SKM-1 treated with dmso at 0.1 percent for 144 hours (cell line): ENCODE results near the gene SLC25A26.
A peak's percentile ranks its signal among the peaks of the same experiment; 100 is the strongest.
"Not testable (repeated sequence)": the region's sequence is repeated elsewhere in the genome, so short reads cannot be mapped to it uniquely, and the experiment has no call there.

Experiments
- DNase-seq: peaks from one replicate; lab custom pipeline; 2025; ENCODE audit not compliant: unreplicated experiment; lab: John Stamatoyannopoulos, UW

SLC25A26 gene

GRCh38 chr3:66226093-66226492, 5.3 kb downstream of the SLC25A26 start:
- DNase-seq = not testable (repeated sequence)

DNA sequence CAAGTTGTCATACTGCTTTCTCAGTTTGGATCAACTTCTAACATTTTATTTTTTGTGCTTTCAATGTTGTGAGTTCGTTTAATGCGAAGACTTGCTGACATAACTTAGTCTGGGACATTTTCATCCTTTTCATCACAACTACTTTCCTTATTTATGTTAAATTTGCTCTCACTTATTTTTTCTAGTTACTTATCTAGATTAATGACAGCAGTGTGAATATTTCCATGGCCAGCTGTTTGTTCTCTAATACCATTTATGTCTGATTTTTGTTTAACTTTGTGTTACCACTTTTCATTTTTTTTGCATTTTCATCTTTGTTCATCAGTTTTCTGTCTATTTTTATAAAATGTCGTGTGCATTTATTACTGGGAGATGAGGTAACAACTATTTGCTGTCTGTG, 6.2 kb downstream of the SLC25A26 start:
- DNase-seq = no peak

GRCh38 chr3:66227915-66228314, 7.1 kb downstream of the SLC25A26 start:
- DNase-seq = no peak

DNA sequence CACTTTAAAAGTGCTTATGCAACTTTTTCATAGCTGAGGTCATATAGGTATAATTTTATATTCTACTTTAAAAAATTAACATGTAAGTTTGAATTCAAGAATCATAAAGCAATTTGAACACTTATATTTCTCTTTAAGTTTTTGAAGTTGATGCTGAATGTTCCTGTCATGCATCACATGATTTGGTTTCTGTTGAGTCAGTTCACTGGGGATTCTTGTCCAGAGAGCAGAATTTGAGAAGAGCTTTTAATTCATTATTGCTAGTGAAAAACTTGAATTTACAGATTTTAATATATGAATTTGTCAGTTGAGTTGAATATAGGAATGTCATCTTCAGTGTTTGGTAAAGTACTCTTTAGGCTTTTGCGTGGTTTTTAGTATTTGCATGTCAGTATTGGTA, 7.9 kb downstream of the SLC25A26 start:
- no peak for DNase-seq

- no peak for DNase-seq
Measured at GRCh38 chr3:66229931-66230330, 9.1 kb downstream of the SLC25A26 start.

DNA sequence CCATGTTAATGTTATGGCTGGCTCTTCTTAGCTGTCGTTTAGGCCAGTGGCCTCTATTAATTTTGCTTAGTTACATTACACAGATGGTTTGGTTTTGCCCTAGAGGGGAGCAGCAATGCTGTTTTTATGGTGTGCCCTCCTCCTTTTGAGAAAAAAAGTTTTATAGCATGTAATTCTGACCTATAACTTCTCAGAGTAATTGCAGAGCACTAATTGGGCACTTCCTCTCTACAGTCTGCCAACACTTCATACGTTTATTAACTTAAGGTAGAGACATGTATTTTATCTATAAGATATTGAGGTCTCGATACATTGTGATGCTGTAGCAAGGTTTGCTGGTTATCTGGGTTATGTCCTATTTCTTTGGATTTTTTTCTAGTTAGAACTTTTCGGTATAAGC, 12.2 kb downstream of the SLC25A26 start:
- DNase-seq = no peak

DNA sequence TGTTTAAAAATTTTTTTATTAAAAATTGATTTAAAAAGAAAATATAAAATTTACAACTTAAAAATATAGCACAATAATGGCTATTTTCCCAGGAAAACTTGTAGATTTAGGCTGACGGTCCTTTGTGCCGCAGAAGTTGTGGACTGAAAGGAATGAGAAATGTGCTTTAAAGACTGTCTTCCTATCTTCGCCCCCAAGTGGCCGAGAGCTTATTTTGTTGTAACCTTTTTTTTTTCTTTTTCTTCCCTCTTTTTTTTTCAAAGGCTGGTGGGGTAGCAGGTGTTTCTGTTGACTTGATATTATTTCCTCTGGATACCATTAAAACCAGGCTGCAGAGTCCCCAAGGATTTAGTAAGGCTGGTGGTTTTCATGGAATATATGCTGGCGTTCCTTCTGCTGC, 15.5 kb downstream of the SLC25A26 start:
- peak; percentile 8 for DNase-seq

DNA sequence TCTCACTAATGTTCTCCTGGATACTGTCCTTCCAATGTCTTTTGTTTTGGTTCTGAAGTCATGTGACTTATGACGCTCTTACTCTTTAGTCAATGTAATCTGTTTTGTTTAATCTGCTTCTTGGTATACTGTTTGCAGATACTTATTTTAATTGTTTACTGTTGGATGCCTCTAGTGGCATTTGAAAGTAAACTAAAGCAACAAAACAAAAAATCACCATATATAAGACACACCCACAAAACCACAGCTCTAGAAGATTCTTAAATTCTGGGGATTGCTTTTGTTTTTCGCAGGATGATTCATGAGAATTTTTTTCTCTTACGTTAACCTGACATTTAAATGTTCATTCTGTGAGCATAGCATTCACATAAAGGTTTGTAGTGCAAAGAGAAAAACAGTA, 16.8 kb downstream of the SLC25A26 start:
- no peak for DNase-seq

DNA sequence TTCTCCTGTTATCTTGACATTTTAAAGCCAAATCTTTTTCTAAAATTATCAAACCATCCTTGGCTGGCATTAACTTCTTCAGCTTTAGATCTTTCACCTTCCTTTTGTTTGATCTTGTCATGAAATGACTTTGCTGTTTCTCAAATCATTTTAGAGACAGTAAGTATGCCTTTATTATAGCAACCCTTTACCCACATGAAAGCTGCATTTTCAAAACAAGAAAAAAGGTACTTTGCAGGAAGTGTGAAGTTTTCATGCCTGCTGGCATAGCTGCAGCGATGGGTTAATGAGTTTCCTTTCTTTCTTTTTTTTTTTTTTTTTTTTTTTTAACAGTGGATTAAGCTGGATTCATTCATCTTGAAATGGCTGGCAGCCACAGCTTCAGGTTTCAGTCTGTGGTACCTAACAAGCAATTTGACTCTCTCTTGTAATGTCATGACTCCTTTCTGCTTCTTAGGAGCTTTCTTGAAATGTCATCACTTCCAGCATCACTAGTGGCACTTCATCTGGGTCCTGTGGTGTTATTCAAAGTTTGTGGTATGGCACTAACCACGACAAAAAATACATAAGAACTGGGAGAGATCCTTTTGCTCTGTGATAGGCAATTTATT, 18.8 kb downstream of the SLC25A26 start:
- no peak for DNase-seq

- no peak for DNase-seq
Measured at GRCh38 chr3:66241466-66241865, 20.7 kb downstream of the SLC25A26 start.

DNA sequence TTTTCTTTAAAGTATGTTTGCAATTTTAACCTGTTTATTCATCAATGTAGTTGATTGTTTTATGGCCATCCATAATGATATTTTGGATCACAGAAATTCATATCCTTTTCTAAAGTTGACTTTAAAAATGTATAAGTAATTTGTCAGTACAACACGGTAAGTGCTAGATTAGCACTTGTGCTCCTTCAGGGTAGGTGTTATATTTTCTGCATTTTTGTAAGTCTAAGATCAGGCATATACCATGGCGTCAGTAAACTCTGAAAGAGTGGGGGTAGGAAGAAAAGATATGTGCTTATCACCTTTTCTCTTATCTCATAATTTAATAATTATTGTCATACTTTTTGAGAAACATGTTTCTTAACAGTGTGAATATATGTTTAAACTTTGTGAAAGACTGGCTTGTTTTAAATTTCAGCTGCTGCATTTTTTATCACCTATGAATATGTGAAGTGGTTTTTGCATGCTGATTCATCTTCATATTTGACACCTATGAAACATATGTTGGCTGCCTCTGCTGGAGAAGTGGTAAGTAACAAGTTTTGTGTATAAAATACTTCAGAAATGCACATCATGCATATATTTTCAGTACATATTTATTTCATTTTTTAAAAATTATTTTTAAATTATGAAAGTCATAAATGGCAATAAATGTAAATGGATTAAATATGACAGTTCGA, 22.1 kb downstream of the SLC25A26 start:
- DNase-seq = no peak

DNA sequence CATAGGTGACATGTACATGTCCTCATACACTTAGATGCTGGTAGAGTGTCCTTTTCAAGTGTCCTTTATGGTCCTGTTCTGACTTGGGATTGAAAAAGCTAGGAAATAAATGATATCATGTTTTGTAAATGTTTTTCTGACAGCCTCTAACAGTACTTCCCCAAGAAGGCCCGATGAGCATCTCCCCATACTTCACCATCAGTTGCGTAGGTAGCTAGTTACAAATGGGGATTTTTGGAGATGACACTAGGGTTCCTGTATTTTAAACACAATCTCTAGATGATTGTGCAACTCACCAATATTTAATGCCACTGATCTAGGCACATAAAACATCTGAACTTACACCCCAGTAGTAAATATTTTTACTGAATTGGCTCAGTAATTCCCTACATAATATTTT, 27.8 kb downstream of the SLC25A26 start:
- DNase-seq = no peak

GRCh38 chr3:66253790-66254620, 33.2 kb downstream of the SLC25A26 start:
- DNase-seq = peak; percentile 37

GRCh38 chr3:66255865-66256264, 35.1 kb downstream of the SLC25A26 start:
- DNase-seq = no peak

- no peak for DNase-seq
Measured at GRCh38 chr3:66256806-66257205, 36.0 kb downstream of the SLC25A26 start.

- DNase-seq = no peak
Measured at GRCh38 chr3:66259566-66260255, 38.9 kb downstream of the SLC25A26 start.

DNA sequence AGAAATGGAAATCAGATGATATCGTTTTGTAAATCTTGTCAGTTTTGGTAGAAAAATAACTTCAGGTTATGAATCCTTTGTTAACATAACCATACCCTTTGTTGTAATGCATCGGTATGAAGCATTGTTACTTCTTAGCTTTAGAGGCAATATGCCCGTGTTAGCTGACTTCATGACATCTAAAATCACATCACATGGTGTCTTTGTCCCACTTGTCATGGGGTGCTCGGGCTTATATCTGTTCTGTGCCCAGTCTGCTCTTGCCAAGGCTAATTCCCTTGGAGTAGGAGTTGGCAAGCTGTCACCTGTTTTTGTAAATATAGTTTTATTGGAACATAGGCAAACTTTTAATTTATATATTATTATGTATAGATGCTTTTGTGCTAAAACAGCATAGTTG, 39.6 kb downstream of the SLC25A26 start:
- DNase-seq = no peak

GRCh38 chr3:66261355-66261754, 40.6 kb downstream of the SLC25A26 start:
- DNase-seq = no peak

GRCh38 chr3:66265649-66266048, 44.8 kb downstream of the SLC25A26 start:
- no peak for DNase-seq

DNA sequence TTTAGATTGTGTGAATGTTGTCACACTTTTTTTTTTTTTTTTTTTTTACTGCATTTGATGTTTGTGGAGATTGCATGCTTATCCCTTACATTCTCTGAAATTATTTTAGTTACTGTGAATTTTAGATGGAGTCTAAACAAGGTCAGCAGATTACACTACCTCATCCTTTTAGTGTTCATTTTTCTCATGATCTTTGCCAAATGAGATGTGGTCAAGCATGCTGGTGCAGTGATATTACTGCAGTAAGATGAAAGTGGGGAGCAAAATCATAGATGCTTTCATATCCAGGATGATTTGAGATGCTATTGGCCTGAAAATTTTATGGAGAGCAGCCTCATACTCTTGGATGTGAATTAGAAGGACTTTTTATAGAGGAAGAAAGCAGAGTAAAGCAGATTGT, 45.8 kb downstream of the SLC25A26 start:
- DNase-seq = no peak

GRCh38 chr3:66267031-66267430, 46.2 kb downstream of the SLC25A26 start:
- no peak for DNase-seq

- DNase-seq = no peak
Measured at GRCh38 chr3:66267906-66268305, 47.1 kb downstream of the SLC25A26 start.
